ENCODE results near the gene MIPOL1.
A peak's percentile ranks its signal among the peaks of the same experiment; 100 is the strongest.

The MIPOL1 gene

DNA sequence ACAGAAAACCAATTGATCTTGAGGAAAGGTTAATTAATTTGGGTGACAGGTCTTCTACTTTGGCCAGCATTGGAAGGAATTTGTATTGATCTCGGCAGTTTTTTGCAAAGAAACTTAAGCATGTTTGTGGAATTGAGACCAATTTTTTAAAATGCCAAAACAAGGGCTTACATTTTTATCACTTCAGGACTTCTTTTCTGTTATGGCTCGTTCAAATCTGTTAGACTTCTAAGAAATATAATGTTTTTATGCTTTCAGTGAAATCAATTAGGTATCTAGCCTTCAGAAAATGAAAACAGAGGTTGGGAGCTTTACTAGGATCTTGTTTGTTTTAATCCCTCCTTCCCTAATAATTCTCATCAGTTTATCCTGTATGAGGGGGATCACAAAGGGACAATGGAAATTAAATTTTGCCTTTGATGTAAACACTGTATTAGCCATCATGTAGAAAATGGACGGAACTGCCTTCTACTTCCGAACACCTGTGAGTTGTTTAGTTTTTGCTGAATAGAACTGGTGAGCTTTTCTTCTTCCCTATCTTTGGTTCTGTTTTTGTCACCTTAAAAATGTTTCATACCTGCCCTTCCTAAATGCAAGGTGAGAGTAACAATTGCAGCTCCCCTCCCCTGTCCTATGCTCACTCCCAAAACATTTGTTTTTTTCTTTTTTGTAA is 389.5 kb downstream of the MIPOL1 start:
- DNase-seq (ENCODE audit: low read depth), result no peak

DNA sequence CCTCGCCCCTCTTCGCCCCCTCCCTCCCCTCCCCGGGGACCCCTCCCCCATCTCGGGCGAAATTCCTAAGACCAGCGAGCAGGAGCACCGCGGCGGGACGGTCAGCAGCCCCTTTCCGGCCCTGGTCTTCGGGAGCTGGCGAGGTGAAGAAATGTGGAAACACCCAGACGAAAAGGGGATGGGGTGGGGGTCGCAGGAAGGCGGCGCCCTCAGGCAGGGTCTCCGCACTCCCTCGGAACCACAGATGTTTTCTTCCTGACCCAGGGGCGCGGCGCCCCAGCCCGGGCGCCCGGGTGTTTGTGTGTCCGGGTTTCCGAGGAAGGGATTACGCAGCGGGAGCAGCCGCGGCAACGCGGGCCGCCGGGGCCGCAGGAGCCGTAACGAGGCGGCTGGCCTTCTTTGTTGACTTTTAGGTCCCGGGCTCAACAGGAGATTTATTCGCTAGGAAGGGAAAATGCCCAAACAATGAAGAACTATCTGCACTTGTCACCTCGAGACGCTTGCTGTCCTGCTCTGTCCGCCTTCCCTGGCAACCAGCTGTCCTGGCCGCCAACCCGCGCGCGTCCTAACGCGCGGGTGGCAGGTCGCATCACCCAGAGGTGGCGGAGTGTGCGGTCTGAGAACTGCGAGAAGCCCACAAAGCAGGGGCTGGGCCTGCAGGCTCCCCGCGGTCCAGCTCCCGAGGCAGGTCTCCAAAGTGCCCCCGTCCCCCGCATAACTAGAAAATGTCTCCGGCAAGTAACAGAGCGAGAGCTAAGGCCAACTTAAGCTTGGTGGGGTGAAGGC is 390.3 kb downstream of the MIPOL1 start:
- DNase-seq (ENCODE audit: low read depth), result no peak

DNA sequence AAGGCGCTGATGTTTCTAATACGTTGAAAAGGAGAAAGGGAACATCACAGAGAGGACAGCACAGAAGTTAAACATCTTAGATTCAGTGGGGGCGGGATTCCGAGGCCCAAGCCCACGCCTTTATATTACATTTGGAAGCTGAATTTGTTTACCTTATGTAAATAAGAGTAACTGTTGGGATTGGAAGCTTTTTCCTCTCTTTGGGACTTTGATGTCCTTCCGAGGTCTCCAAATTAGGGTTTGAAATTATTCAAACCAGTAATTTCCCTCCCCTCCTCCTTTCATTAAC is 390.9 kb downstream of the MIPOL1 start:
- DNase-seq (ENCODE audit: low read depth), result no peak

DNA sequence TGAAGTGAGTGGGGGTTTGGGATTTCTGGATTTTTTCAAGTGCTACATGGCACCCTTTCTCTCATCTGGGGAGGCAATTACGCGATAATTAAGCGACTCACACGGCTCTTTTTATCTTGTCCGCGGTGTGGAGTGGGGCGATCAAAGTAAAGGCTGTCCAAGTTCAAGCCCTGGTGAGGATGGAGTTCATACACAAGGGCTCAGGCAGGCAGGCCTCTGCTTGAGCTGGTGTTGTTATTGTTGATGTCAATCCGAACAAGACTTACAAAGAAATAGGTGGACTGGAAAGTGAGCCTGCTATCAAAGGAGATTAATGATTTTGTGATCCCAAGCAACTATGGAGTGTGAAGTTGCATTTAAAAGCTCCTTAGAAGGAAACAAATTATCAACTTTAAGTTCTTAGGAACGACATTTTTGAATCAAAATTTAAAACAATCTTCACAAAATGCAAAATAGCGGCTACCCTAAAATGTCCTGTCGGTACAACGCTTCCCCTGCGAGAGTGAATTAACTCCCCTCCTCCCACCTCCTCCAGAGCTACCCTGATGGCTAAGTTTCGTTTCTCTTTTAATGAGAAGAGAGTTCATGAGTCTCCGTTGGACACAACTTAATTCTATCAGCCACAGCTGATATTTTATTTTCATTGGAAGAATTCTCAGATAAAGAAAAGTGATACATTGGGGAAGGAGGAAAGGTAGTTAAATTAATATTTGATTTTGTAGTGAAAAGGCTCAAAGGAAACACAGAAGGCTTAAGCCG is 391.4 kb downstream of the MIPOL1 start:
- no peak for DNase-seq (ENCODE audit: low read depth)

- DNase-seq (ENCODE audit: low read depth), result no peak
Measured at GRCh38 chr14:37589715-37590427, 392.1 kb downstream of the MIPOL1 start.

GRCh38 chr14:37590428-37591139 is 392.8 kb downstream of the MIPOL1 start:
- DNase-seq (ENCODE audit: low read depth), result no peak

- no peak for DNase-seq (ENCODE audit: low read depth)
Measured at GRCh38 chr14:37591311-37591940, 393.7 kb downstream of the MIPOL1 start.

- DNase-seq (ENCODE audit: low read depth), result no peak
Measured at GRCh38 chr14:37591941-37592481, 394.3 kb downstream of the MIPOL1 start.

GRCh38 chr14:37592482-37593408 is 395.0 kb downstream of the MIPOL1 start:
- DNase-seq (ENCODE audit: low read depth), result no peak

DNA sequence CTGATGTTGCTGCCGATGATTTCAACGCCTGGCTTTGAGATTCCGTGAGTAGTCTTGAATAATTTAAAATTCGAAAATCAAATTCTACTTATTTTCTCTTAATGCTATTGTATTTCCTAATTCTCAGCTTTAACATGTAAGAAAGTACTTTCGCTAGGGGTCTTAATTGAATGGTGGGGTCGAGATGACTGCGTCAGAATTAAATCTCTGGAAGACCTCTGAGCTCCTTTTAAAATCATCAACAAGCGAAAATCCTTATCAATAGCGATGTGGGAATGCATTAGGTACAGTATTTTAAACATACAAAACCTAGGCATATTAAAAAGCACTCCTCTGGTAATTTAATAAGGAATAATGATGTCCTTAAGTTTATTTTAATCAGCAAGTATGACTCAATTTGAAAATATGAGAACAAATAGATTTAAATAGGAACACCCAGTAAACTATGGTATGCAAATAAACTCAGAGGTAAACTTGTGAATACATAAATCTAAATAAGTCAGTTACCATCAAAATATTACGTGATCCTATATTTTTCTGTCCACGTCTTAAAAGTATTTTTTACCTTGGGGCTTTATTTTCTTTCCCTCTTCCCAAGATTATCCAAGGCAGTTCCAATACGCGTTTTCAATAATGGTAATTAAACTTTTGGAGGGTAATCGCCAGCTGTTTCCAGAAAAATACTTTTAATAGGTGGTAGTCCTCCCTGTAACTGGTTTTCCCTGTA is 395.9 kb downstream of the MIPOL1 start:
- DNase-seq (ENCODE audit: low read depth), result no peak

- DNase-seq (ENCODE audit: low read depth), result peak; percentile 58
Measured at GRCh38 chr14:37594238-37594970, 396.7 kb downstream of the MIPOL1 start.

DNA sequence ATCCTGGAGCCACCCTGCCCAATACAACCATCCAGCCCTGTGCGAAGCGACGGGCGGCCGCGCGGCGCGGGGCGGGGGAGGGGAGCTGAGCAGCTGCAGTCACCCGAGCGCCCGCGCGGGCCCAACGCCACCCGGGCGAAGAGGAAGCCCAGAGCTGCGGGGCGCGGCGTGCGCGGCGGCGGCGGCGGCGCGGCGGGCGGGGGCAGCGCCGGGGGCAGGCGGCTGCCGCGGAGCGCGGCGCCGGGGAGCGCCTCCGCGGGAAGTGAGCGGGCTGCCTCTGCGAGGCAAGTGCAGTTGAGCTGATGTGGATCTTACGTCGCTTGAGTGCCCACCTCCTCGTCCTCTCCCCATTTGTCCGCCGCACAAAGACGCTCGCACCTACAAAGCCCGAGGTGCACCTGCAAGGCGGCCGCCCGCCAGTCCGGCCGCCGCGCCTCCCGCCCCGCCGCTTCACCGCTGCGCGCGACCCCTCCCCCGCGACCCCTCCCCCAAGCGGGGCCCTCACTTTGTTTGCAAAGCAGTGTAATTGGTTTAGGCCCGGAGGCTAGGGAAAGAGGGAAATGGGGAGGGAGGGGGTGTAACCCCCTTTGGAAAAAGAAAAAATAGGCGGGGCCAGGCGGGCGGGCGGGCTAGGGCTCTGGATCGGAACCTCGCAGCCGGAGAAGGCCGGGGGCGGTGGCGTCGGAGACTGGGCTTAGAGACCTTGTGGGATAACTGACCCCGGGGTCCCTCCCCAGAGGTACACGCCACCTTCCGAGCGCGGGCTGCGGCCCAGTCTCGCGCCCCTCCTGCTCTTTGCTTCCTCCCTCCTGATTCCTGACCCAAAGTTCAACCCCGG is 397.5 kb downstream of the MIPOL1 start, which contains the start of the genes FOXA1 and TTC6:
TSS of gene FOXA1 (minus strand) at position 279 of the 838 bp plus-strand sequence. CDS start at position 2, 277 bp downstream.
TSS of gene TTC6 (plus strand) at position 659 of the 838 bp plus-strand sequence. CDS start 26,436 bp downstream, outside the sequence.
- DNase-seq (ENCODE audit: low read depth), result no peak

DNA sequence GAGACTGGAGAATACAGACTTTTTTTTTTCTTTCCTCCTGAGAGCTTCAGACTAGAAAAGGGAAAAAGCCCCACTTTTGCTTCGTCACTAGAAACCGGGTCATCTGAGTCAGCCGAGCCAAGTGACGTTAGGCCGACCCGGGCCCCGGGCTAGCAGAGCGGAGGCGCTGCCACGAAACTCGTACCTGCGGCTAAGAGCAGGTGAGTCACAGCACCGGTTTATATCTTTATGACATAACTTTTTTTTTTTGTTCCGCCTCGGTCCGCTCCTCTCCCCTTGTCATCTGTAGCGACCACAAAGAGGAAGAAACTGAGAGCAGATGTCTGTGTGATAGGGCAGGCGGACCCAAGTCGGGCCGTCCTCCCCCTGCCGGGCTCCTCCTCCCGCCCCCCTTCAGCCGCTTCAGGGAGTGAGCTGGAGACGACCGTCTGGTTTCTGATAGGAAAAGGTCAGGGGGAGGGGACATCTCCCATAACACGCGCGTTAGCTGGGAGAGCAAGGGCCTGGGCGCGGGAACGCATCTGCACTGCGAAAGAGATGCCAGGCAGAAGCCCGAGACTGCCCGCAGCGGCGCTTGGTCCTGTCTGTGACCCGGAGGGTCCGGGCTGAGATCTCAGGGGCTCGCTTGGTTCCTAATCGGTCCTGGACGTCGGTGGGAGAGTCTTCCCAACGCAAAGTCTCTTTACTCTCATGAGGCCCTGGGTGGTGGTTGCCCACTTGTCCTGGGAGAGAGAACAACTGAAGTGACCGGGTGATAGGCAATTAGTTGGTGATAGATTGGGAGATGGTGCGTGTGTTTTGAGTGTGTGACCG is 398.3 kb downstream of the MIPOL1 start:
- DNase-seq (ENCODE audit: low read depth), result no peak

- no peak for DNase-seq (ENCODE audit: low read depth)
Measured at GRCh38 chr14:37596790-37597472, 399.2 kb downstream of the MIPOL1 start.

DNA sequence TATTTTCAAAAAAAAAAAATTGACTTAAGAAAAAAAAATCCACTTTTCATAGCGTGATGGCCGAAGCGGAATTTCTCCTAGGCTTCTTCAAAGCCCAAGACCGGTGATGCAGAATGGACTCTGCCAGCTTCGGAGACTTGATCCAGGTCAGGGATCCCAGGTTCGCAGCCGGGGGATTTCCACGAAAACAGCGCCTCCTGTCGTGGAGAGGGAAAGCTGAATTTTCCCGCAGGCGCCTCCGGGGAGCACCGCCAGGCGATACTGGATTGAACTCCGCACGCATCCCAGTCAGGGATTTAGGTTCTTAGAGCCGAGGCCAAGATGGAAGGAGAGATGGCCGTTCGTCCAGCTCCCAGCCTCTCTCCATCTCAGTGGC is 399.8 kb downstream of the MIPOL1 start:
- peak; percentile 15 for DNase-seq (ENCODE audit: low read depth)
